22Rv1 (cell line): Measurements from ENCODE around the gene GALNTL6.

ENCODE experiments used
- CTCF ChIP-seq: fragments of 450-650 bp; IDR thresholded peaks from 2 replicates; pipeline ENCODE4 v1.5.1; 2017; ENCODE audit warnings: mild to moderate bottlenecking
- ZFX ChIP-seq: fragments of 450-650 bp; IDR thresholded peaks from 2 replicates; pipeline ENCODE4 v1.6.1; 2017; ENCODE audit warnings: antibody characterized with exemption, borderline replicate concordance

- TF ChIP-seq CTCF (no peak), ZFX (no peak)
Observed at GRCh38 chr4:172489861-172490260, 676.7 kb downstream of the GALNTL6 start.
